K562 (cell line): ENCODE measurements around the gene LRRC4C. TPM values are rescaled to one million over a fixed set of nuclear protein-coding genes. Genes with fewer than 3 reads are reported as not detected.

Experiments
- CSDE1 ChIP-seq, 2 experiments: fragments of 450-650 bp; IDR thresholded peaks; 2 replicates each; pipeline ENCODE4 v1.6.1; 2016; ENCODE audit warnings: mild to moderate bottlenecking in 1 of 2
- E4F1 ChIP-seq: fragments of 250-450 bp; sonication (Bioruptor Pico); IDR thresholded peaks from 2 replicates; pipeline ENCODE4 v1.5.0; 2021; ENCODE audit warnings: mild to moderate bottlenecking, borderline replicate concordance
- KAT7 ChIP-seq: sonication (generic); formaldehyde crosslinking; IDR thresholded peaks from 2 replicates; pipeline ENCODE4 v1.8.0; 2022; ENCODE audit warnings: missing genetic modification reagents, mild to moderate bottlenecking, borderline replicate concordance
- NFYB ChIP-seq: IDR thresholded peaks from 2 replicates; pipeline ENCODE4 v1.6.1; 2011; ENCODE audit warnings: mild to moderate bottlenecking, moderate library complexity; ENCODE audit not compliant: insufficient read length; ENCODE audit errors: extremely low read depth
- PRDM10 ChIP-seq: fragments of 450-650 bp; IDR thresholded peaks from 2 replicates; pipeline ENCODE4 v1.6.1; 2018; ENCODE audit not compliant: partially characterized antibody
- SREBF1 ChIP-seq: fragments of 150-350 bp; IDR thresholded peaks from 2 replicates; pipeline ENCODE4 v1.6.1; 2014; ENCODE audit warnings: antibody characterized with exemption, low read depth, low read length, borderline replicate concordance
- TSHZ1 ChIP-seq: fragments of 250-450 bp; sonication (Bioruptor Pico); IDR thresholded peaks from 2 replicates; pipeline ENCODE4 v1.4.0; 2020; ENCODE audit warnings: mild to moderate bottlenecking, moderate library complexity
- ZBTB40 ChIP-seq, 2 experiments: fragments of 450-650 bp in 1 of 2; sonication (generic) in 1 of 2; formaldehyde crosslinking in 1 of 2; IDR thresholded peaks; 2 replicates each; pipeline versions ENCODE4 v1.7.1 to v1.9.0; 2016 to 2022; ENCODE audit warnings: inconsistent platforms in 1 of 2, mild to moderate bottlenecking in 1 of 2, missing genetic modification reagents in 1 of 2
- polyA plus RNA-seq, 8 experiments: library from polyadenylated mRNA; depleted of rRNA in 4 of 8; stranded (reverse) in 5 of 8; unstranded in 3 of 8; fragments of >200 nt; fragmentation: Nextera tagmentation in 2 of 8; fragmentation: Illumina TruSeq in 1 of 8; extraction: Ambion mirVana in 2 of 8; extraction: Trizol in 1 of 8; gene quantifications; 2 replicates each; pipeline versions ENCODE4 v1.2.1 to v1.2.3, GENCODE V29; 2011 to 2014; ENCODE audit warnings: inconsistent platforms in 1 of 8, missing spikeins in 1 of 8
- total RNA-seq, 7 experiments: library from RNA; depleted of rRNA in 6 of 7; stranded (reverse); fragments of >200 nt in 6 of 7; fragmentation: Illumina TruSeq in 2 of 7; extraction: Trizol in 2 of 7; gene quantifications; 2 replicates each; pipeline versions ENCODE4 v1.2.1 to v1.2.3, GENCODE V29; 2011 to 2021; ENCODE audit warnings: low replicate concordance in 1 of 7

LRRC4C gene
- total and polyA plus RNA-seq, 9 of the 15 experiments (the other 6 are each of a cell fraction or from before 2014, with no cell fraction given) = not detected

GRCh38 chr11:41065432-41065831 is 394.0 kb downstream of the LRRC4C start (continued):
- TF ChIP-seq ZBTB40 (IDR thresholded peaks at IDR 0.05) (no peak), ZBTB40 (CRISPR knock-in tag; IDR thresholded peaks at IDR 0.05) (no peak), CSDE1 (IDR thresholded peaks at IDR 0.05) (no peak), PRDM10 (no peak), TSHZ1 (CRISPR knock-in tag) (no peak), SREBF1 (no peak), KAT7 (no peak), NFYB (no peak), E4F1 (CRISPR knock-in tag) (no peak)
